ENCODE data around the gene DUS4L. TPM values are rescaled to one million over a fixed set of nuclear protein-coding genes. Genes with fewer than 3 reads are reported as not detected.

Gene DUS4L
- total RNA-seq, 1 experiment from 2014 or later: 15.3 TPM

- TF ChIP-seq ZNF219 (CRISPR knock-in tag; IDR thresholded peaks at IDR 0.05; ENCODE audit: borderline replicate concordance): 0 out of 2 replicates have a peak, but pooled peaks have one; percentile 63
- no peak for TF ChIP-seq MXD4 (CRISPR knock-in tag; IDR thresholded peaks at IDR 0.05; ENCODE audit: borderline replicate concordance)
- peak; percentile 51; the same call in 1 of the 2 replicates for TF ChIP-seq FOXK1 (CRISPR knock-in tag; IDR thresholded peaks at IDR 0.05)
- 0 out of 2 replicates have a peak, but pooled peaks have one; percentile 60 for TF ChIP-seq ELF4 (CRISPR knock-in tag; IDR thresholded peaks at IDR 0.05; ENCODE audit: low read depth)
- no peak for TF ChIP-seq IRF1 (CRISPR knock-in tag; IDR thresholded peaks at IDR 0.05)
- TF ChIP-seq SMAD4 (CRISPR knock-in tag; IDR thresholded peaks at IDR 0.05): peak; percentile 23; the same call in 1 of the 2 replicates
- TF ChIP-seq GTF2I (CRISPR knock-in tag; conservative IDR thresholded peaks at IDR 0.05): no peak
- 0 out of 2 replicates have a peak, but pooled peaks have one; percentile 71 for TF ChIP-seq ATF1 (CRISPR knock-in tag; IDR thresholded peaks at IDR 0.05)
- TF ChIP-seq CTCF (IDR thresholded peaks at IDR 0.05): no peak
- TF ChIP-seq USF2 (CRISPR knock-in tag; IDR thresholded peaks at IDR 0.05): no peak
- TF ChIP-seq TEAD1 (CRISPR knock-in tag; IDR thresholded peaks at IDR 0.05): peak; percentile 48; the same call in 1 of the 2 replicates
- TF ChIP-seq JAZF1 (CRISPR knock-in tag; IDR thresholded peaks at IDR 0.05): no peak
- TF ChIP-seq ESRRA (CRISPR knock-in tag; IDR thresholded peaks at IDR 0.05; ENCODE audit: borderline replicate concordance): 0 out of 2 replicates have a peak, but pooled peaks have one; percentile 65
- no peak for TF ChIP-seq PRDM15 (CRISPR knock-in tag; IDR thresholded peaks at IDR 0.05)
- TF ChIP-seq CREB1 (CRISPR knock-in tag; IDR thresholded peaks at IDR 0.05): no peak
- TF ChIP-seq ATF6 (CRISPR knock-in tag; IDR thresholded peaks at IDR 0.05): no peak
- TF ChIP-seq KAT7 (CRISPR knock-in tag; IDR thresholded peaks at IDR 0.05; ENCODE audit: borderline replicate concordance): peak; percentile 86; the same call in 1 of the 2 replicates
- TF ChIP-seq NR1H2 (CRISPR knock-in tag; IDR thresholded peaks at IDR 0.05): no peak
- TF ChIP-seq FOXJ3 (CRISPR knock-in tag; IDR thresholded peaks at IDR 0.05; ENCODE audit: borderline replicate concordance): no peak
- no peak for TF ChIP-seq NFYB (CRISPR knock-in tag; conservative IDR thresholded peaks at IDR 0.05; ENCODE audit: low read depth)
- TF ChIP-seq HMGXB4 (CRISPR knock-in tag; IDR thresholded peaks at IDR 0.05): peak; percentile 74
- TF ChIP-seq ZNF671 (CRISPR knock-in tag; IDR thresholded peaks at IDR 0.05): peak; percentile 14; the same call in 1 of the 2 replicates
- TF ChIP-seq TEAD4 (CRISPR knock-in tag; IDR thresholded peaks at IDR 0.05): no peak
- TF ChIP-seq PRRX2 (CRISPR knock-in tag; IDR thresholded peaks at IDR 0.05): no peak; the same call in 1 of the 2 replicates
- TF ChIP-seq FOXP4 (CRISPR knock-in tag; IDR thresholded peaks at IDR 0.05): 0 out of 2 replicates have a peak, but pooled peaks have one; percentile 44
- TF ChIP-seq SP1 (CRISPR knock-in tag; conservative IDR thresholded peaks at IDR 0.05): peak; percentile 67; the same call in 1 of the 2 replicates
Observed at GRCh38 chr7:107579885-107580715, 16.3 kb downstream of the DUS4L start, which contains the start of gene BCAP29 (continued).
